GM10266 (cell line): ENCODE results near the gene CFDP1.

Experiments
- DNase-seq: peaks from one replicate; pipeline ENCODE4 v3.0.0; 2012; ENCODE audit errors: extremely low spot score
- TF ChIP-seq, protein P1 (sequence below): IDR thresholded peaks from 2 replicates; pipeline ENCODE4 v1.5.1; 2012; ENCODE audit warnings: mild to moderate bottlenecking, low read depth; ENCODE audit not compliant: control insufficient read depth, insufficient read depth; ENCODE audit errors: missing control alignments

The CFDP1 gene

DNA sequence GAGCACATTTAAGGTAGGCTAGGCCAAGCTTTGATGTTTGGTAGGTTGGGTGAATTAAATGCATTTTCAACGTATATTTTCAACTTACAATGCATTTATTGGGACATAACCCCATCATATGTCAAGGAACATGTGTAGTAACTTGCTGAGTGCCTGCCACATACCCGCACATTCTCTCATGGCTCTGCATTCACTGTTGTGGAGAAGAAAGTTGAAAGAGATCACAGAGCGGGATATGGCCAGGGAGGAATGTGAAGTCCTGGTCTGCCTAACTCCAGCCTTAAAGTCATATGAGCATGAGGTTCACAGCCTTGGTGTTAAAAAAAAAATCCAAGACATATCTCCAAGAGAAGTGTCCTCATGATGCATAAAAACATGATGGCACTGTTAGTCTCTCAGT, 79.1 kb downstream of the CFDP1 start:
- no peak for DNase-seq
- TF ChIP-seq, protein P1, sequence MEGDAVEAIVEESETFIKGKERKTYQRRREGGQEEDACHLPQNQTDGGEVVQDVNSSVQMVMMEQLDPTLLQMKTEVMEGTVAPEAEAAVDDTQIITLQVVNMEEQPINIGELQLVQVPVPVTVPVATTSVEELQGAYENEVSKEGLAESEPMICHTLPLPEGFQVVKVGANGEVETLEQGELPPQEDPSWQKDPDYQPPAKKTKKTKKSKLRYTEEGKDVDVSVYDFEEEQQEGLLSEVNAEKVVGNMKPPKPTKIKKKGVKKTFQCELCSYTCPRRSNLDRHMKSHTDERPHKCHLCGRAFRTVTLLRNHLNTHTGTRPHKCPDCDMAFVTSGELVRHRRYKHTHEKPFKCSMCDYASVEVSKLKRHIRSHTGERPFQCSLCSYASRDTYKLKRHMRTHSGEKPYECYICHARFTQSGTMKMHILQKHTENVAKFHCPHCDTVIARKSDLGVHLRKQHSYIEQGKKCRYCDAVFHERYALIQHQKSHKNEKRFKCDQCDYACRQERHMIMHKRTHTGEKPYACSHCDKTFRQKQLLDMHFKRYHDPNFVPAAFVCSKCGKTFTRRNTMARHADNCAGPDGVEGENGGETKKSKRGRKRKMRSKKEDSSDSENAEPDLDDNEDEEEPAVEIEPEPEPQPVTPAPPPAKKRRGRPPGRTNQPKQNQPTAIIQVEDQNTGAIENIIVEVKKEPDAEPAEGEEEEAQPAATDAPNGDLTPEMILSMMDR = no peak

DNA sequence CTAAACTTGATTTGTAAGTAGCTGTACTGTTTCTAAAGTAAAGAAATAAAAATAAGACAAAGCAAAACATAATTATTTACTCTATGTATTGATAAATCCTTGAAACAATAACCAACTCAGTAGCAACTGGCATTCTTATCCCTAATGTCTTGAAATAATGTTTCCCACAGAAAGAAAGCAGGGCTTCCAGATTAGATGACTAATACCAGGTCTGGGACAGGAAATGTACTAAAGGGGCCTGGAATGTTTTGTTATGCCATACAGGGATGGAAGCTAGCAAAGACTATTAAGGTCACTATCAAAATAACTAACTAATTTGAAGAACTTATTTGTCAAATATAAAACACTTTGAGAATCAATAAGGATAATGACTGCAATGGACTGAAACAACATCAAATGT, 82.1 kb downstream of the CFDP1 start:
- DNase-seq = no peak
- TF ChIP-seq, protein P1 = no peak

DNA sequence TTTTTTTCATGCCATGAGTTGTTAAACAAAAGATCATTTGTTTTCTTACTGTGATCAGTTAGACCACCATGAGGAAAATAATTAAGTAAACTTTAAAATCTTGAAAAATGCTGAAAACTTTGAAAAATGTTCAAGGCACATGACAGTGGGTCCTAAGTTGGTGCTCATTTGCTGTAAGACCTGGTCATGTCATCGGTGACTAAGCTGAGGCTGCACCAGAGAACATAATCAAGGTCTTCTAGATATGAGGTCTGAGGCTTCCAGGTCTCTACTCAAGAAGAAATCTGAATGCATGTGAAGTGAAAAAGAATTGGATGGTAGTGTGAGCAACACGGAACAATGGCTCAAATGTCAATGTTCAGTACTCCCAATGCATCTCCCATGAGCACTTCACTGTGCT, 87.6 kb downstream of the CFDP1 start:
- TF ChIP-seq, protein P1 = no peak
- DNase-seq = no peak

DNA sequence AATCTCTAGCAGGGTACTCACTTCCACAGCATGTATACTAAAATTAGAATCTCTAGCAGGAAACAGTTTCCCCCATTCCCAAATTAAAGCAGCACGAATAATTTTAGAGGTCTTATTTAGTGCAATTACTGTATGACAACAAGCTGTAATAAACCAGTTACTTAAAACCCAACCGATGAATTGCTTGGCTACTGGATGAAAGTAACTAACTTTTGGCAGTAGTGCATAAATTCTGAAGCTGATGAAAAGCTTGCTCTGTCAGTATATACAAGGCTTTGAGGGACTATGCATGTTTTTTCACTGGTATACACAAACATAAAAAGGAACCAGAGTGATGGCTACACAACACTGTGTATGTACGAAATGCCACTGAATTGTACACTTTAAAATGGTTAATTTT, 89.4 kb downstream of the CFDP1 start:
- no peak for DNase-seq
- TF ChIP-seq, protein P1 = no peak

DNA sequence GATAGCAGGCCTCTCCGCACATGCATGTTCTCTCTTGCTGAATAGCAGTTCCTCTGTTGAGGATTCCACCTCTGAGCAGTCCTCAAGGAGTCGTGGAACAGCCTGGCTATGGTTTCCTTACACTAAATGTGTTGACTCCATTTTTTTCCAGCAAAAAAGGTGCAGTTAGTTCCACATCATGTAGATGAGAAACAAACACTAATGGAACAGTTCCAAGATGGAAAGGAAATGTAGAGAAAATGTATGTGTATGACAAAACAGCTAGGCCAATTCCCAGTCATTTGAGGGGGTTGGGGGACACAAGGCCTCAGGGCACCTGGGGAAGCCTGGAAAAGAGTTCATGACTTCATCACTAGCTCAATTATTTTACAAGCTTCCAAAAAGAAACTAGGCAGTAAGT, 90.0 kb downstream of the CFDP1 start:
- TF ChIP-seq, protein P1 = no peak

DNA sequence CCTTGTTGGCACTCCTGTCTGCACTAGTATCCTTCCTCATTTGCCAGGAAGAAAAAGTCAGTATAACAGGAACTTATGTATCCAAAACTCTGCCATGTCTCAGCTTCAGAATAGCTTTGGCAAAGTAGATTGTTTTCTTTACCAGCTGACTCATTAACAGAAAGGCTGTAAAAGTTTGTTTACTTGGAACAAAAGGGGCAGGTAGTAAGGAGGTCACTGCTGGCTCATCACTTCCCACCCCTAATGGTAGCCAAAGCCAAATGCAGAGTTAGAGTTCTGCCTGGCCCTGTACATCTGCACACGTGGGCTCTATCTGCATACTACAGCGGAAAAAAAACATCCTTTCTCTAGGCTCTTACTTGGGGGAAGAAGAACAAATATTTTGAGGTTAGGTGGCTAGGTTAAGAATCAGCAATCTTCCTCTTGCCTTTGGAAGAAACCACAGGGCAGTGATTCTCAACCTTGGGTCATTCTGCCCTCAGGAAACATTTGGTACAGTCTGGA, 90.9 kb downstream of the CFDP1 start:
- DNase-seq = no peak
- TF ChIP-seq, protein P1 = no peak

More for the DNA sequence above, 90.0 kb downstream of the CFDP1 start:
- no peak for DNase-seq

DNA sequence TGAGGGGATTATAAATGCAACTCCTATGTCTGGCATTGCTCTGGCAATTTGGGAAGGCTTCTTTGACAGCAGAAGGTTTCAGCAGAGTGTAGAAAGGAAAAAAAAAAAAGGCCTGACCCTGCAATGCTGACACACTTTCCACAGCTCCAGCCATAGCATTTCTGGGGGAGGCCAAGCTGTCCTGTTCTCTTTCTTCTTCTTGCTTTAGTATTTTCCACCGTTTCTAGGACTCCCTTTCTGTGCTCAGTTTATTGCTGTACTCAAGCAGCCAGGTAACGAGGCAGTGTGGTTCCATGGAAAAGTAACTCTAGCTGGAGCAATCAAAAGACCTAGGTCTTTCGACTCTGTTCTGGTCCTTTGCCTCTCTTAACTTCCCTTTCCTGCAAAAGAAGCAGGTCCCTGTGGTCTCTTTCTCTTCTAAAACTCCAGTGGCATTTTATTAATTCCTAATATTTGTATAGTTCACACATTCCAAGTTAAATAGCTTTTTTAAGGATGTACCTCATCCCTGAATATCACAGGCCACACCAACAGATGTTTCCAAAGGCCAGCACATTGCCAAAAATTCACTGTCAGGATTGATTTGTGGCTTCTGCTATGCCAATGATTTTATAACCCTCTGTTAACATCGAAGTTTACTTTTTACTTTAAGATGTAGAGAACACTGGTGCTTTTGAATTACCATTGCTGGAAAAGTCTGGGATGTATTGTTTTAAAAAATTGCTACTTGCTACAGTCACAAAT, 91.6 kb downstream of the CFDP1 start:
- DNase-seq = no peak
- TF ChIP-seq, protein P1 = no peak
